ENCODE measurements around the gene ZNF341. TPM values are rescaled to one million over a fixed set of nuclear protein-coding genes. Genes with fewer than 3 reads are reported as not detected.

The ZNF341 gene
- total and polyA plus RNA-seq, 9 of the 15 experiments (the other 6 are each of a cell fraction or from before 2014, with no cell fraction given): 0.08 to 2.6 (median 1.0) TPM

- no peak for TF ChIP-seq TAF1 (IDR thresholded peaks at IDR 0.05; ENCODE audit: control insufficient read depth, extremely low read depth, insufficient read depth, low read length, severe bottlenecking)
- TF ChIP-seq TRIM24 (IDR thresholded peaks at IDR 0.05): peak in 1 of 2 experiments; percentile 23; a peak in 1 of 4 replicates
- TF ChIP-seq ZNF77 (CRISPR knock-in tag; IDR thresholded peaks at IDR 0.05): no peak
- 0 out of 2 replicates have a peak, but pooled peaks have one; percentile 7 for TF ChIP-seq SMAD4 (CRISPR knock-in tag; conservative IDR thresholded peaks at IDR 0.05)
- peak; percentile 34; the same call in 1 of the 2 replicates for TF ChIP-seq TEAD4 (IDR thresholded peaks at IDR 0.05; ENCODE audit: low read length)
- no peak for TF ChIP-seq TEAD4 (CRISPR knock-in tag; IDR thresholded peaks at IDR 0.05; ENCODE audit: borderline replicate concordance)
- TF ChIP-seq ZHX1 (conservative IDR thresholded peaks at IDR 0.05; ENCODE audit: low read length): no peak
- peak; percentile 70; the same call in 1 of the 2 replicates for TF ChIP-seq HMBOX1 (IDR thresholded peaks at IDR 0.05)
- peak; percentile 35; the same call in 1 of the 2 replicates for TF ChIP-seq SMARCA4 (IDR thresholded peaks at IDR 0.05)
These were observed 106.5 kb downstream of the ZNF341 start (continued) for GRCh38 chr20:33838035-33838864.

Measured in K562 (cell line).